ENCODE results near the gene GOLIM4. TPM values are rescaled to one million over a fixed set of nuclear protein-coding genes. Genes with fewer than 3 reads are reported as not detected.

The GOLIM4 gene
- total RNA-seq, 1 experiment from 2014 or later, result 30.0 TPM

DNA sequence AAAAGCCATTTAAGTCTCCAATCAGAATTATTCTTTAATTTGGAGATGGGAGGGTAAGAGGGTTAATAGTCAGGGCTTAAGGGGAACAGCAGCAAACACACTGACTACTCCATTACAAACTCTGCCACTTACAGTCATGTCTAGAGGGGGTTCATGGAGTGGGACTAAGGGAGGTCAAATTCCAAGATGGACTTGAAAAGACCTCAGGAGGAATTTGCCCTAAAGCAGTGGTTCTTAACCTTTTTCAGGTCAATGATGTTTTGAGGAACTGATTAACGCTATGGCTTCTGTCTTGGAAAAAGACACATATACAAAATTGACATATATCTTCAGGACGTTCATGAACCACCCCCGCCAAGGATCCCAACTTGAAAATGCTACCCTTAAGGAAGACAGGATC is 13.9 kb downstream of the GOLIM4 start:
- no peak overlapping the region for H3K4me3 Mint-ChIP-seq
- ATAC-seq (peak; percentile 27), DNase-seq (ENCODE audit: low spot score) (no peak)
- H3K36me3 Mint-ChIP-seq, result no peaks in the 10 kb centered on the region; the same call in 1 of the 2 replicates
- ChIA-PET POLR2A (no interaction called here), CTCF (interaction anchor here (0.6 to 1.1 kb wide), 2 partner anchors 41 to 84 kb away, joined by 3 read pairs; no protein-coding TSS in a partner anchor)
- peaks cover 47% of the 10 kb centered on the region for H3K4me1 Mint-ChIP-seq
- TF ChIP-seq ZNF232 (CRISPR knock-in tag; IDR thresholded peaks at IDR 0.05), result no peak
- TF ChIP-seq MXD4 (CRISPR knock-in tag; IDR thresholded peaks at IDR 0.05; ENCODE audit: borderline replicate concordance), result no peak
- no peak for TF ChIP-seq GABPB1 (CRISPR knock-in tag; IDR thresholded peaks at IDR 0.05)
- TF ChIP-seq FOXJ3 (CRISPR knock-in tag; IDR thresholded peaks at IDR 0.05; ENCODE audit: borderline replicate concordance), result no peak
- no peak for TF ChIP-seq PRDM15 (CRISPR knock-in tag; IDR thresholded peaks at IDR 0.05)
- TF ChIP-seq, protein P1, sequence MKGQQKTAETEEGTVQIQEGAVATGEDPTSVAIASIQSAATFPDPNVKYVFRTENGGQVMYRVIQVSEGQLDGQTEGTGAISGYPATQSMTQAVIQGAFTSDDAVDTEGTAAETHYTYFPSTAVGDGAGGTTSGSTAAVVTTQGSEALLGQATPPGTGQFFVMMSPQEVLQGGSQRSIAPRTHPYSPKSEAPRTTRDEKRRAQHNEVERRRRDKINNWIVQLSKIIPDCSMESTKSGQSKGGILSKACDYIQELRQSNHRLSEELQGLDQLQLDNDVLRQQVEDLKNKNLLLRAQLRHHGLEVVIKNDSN (CRISPR knock-in tag; IDR thresholded peaks at IDR 0.05), result no peak
- TF ChIP-seq MYBL2 (CRISPR knock-in tag; IDR thresholded peaks at IDR 0.05), result no peak
- no peak for TF ChIP-seq PREB (CRISPR knock-in tag; IDR thresholded peaks at IDR 0.05; ENCODE audit: borderline replicate concordance)
- no peak for TF ChIP-seq EMX1 (CRISPR knock-in tag; IDR thresholded peaks at IDR 0.05)
- TF ChIP-seq GTF2I (CRISPR knock-in tag; conservative IDR thresholded peaks at IDR 0.05), result no peak
- TF ChIP-seq TCF7 (CRISPR knock-in tag; IDR thresholded peaks at IDR 0.05; ENCODE audit: low read depth), result no peak
- TF ChIP-seq CREB1 (CRISPR knock-in tag; IDR thresholded peaks at IDR 0.05), result no peak
- TF ChIP-seq, protein P2, sequence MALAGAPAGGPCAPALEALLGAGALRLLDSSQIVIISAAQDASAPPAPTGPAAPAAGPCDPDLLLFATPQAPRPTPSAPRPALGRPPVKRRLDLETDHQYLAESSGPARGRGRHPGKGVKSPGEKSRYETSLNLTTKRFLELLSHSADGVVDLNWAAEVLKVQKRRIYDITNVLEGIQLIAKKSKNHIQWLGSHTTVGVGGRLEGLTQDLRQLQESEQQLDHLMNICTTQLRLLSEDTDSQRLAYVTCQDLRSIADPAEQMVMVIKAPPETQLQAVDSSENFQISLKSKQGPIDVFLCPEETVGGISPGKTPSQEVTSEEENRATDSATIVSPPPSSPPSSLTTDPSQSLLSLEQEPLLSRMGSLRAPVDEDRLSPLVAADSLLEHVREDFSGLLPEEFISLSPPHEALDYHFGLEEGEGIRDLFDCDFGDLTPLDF (CRISPR knock-in tag; IDR thresholded peaks at IDR 0.05), result no peak
- TF ChIP-seq KAT7 (CRISPR knock-in tag; IDR thresholded peaks at IDR 0.05; ENCODE audit: borderline replicate concordance), result no peak
- no peak for TF ChIP-seq ZNF121 (CRISPR knock-in tag; IDR thresholded peaks at IDR 0.05)
- no peak for TF ChIP-seq JAZF1 (CRISPR knock-in tag; IDR thresholded peaks at IDR 0.05)
- H3K27me3 Mint-ChIP-seq (ENCODE audit: low read depth), result no peaks in the 10 kb centered on the region
- H3K27ac Mint-ChIP-seq, result no peak overlapping the region
- no peaks in the 10 kb centered on the region for H3K9me3 Mint-ChIP-seq

DNA sequence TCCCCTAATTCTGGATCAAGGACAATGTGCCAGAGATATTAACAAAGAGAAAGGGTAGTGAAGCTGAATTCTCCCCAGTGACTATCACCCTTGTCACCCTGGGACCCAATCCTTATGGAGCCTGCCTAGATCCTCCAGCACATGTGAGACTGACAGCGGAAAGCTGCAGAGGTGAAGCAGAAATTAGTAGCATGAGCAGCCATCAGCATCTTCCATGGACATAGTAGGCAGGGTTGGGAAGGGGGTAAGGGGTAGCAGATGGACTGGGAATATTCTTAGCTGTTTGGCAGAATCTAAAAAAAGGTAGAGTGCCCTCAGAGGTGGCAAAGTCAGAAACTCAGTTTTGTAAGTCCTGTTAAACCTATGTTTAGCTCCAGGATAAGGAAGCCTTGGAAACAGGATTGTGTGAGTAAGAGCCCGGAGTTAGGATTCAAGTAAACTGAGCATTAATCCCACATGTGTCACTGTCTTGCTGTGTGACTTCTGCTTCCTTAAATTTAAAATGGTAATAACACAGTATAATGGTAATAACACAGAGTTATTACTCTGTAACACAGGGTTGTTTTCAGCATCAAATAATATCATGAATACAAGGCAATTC is 14.5 kb downstream of the GOLIM4 start:
- Mint-ChIP-seq H3K27ac (no peak overlapping the region; the same call in 1 of the 2 replicates), H3K27me3 (ENCODE audit: low read depth) (no peaks in the 10 kb centered on the region), H3K4me3 (no peak overlapping the region), H3K36me3 (no peaks in the 10 kb centered on the region; the same call in 1 of the 2 replicates), H3K9me3 (no peaks in the 10 kb centered on the region), H3K4me1 (peaks cover 47% of the 10 kb centered on the region)
- ChIA-PET POLR2A (interaction anchor here (0.6 kb wide), 1 partner anchor 19 kb away, joined by 3 read pairs; no protein-coding TSS in a partner anchor), CTCF (interaction anchor here (0.8 to 1.1 kb wide), 2 partner anchors 40 to 770 kb away, joined by 3 read pairs; no protein-coding TSS in a partner anchor)
- ATAC-seq (no peak; the same call in 1 of the 2 replicates), DNase-seq (ENCODE audit: low spot score) (no peak)
- no peak for TF ChIP-seq PREB (CRISPR knock-in tag; IDR thresholded peaks at IDR 0.05; ENCODE audit: borderline replicate concordance)
- no peak for TF ChIP-seq ZNF671 (CRISPR knock-in tag; IDR thresholded peaks at IDR 0.05)
- TF ChIP-seq OVOL2 (CRISPR knock-in tag; IDR thresholded peaks at IDR 0.05; ENCODE audit: borderline replicate concordance), result no peak
- TF ChIP-seq, protein P3, sequence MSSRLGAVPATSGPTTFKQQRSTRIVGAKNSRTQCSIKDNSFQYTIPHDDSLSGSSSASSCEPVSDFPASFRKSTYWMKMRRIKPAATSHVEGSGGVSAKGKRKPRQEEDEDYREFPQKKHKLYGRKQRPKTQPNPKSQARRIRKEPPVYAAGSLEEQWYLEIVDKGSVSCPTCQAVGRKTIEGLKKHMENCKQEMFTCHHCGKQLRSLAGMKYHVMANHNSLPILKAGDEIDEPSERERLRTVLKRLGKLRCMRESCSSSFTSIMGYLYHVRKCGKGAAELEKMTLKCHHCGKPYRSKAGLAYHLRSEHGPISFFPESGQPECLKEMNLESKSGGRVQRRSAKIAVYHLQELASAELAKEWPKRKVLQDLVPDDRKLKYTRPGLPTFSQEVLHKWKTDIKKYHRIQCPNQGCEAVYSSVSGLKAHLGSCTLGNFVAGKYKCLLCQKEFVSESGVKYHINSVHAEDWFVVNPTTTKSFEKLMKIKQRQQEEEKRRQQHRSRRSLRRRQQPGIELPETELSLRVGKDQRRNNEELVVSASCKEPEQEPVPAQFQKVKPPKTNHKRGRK (CRISPR knock-in tag; IDR thresholded peaks at IDR 0.05; ENCODE audit: borderline replicate concordance), result no peak
- no peak for TF ChIP-seq CTCF (IDR thresholded peaks at IDR 0.05)
- TF ChIP-seq SMAD3 (CRISPR knock-in tag; IDR thresholded peaks at IDR 0.05; ENCODE audit: borderline replicate concordance), result no peak
- TF ChIP-seq GTF2I (CRISPR knock-in tag; conservative IDR thresholded peaks at IDR 0.05), result no peak
- no peak for TF ChIP-seq NR3C1 (CRISPR knock-in tag; conservative IDR thresholded peaks at IDR 0.05; ENCODE audit: low read depth)
- TF ChIP-seq KAT7 (CRISPR knock-in tag; IDR thresholded peaks at IDR 0.05; ENCODE audit: borderline replicate concordance), result no peak

Measured in WTC11 (cell line).